ENCODE data around the gene NACA2. TPM values are rescaled to one million over a fixed set of nuclear protein-coding genes. Genes with fewer than 3 reads are reported as not detected.

Gene NACA2
- total and polyA plus RNA-seq, 2 of the 13 experiments (the other 11 are each of a cell fraction or from before 2014, with no cell fraction given) = 0.21 TPM; not detected in 1

DNA sequence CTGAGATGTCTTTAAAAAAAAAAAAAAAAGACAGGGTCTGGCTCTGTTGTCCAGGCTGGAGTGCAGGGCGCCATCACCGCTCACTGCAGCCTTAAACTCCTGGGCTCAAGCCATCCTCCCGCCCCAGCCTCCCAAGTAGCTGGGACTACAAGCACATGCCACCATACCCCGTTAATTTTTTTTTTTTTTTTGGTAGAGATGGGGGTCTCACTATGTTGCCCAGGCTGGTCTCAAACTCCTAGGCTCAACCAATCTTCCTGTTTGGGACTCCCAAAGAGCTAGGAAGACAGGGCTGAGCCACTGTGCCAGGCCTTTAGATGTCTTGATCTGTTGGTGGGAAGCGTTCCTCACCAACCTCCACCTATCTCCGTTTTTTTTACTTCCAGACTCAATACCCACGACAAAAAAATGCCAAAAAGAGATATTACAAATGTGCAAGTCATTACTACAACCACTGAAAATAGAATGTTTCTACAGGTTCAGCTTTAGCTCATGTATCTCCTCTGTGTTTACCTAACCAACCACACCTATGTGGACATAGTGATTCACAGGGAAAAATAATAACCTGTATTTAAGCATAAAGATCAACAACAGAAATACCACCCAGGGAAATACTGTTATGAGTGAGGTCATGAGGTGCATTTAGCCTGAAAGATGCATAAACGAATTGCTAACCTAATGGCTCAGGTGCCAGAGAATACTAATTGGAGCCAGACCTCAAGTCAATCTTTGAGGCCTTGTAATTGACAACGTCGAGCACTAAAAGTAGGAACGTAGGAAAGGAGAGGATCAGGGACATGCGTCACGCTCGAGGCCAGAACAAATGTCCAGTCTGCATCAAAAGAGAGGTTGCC is 22.6 kb downstream of the NACA2 start (continued):
- TF ChIP-seq, protein P1, sequence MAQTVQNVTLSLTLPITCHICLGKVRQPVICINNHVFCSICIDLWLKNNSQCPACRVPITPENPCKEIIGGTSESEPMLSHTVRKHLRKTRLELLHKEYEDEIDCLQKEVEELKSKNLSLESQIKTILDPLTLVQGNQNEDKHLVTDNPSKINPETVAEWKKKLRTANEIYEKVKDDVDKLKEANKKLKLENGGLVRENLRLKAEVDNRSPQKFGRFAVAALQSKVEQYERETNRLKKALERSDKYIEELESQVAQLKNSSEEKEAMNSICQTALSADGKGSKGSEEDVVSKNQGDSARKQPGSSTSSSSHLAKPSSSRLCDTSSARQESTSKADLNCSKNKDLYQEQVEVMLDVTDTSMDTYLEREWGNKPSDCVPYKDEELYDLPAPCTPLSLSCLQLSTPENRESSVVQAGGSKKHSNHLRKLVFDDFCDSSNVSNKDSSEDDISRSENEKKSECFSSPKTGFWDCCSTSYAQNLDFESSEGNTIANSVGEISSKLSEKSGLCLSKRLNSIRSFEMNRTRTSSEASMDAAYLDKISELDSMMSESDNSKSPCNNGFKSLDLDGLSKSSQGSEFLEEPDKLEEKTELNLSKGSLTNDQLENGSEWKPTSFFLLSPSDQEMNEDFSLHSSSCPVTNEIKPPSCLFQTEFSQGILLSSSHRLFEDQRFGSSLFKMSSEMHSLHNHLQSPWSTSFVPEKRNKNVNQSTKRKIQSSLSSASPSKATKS (CRISPR knock-in tag; IDR thresholded peaks at IDR 0.05) = no peak
- TF ChIP-seq KLF12 (CRISPR knock-in tag; IDR thresholded peaks at IDR 0.05; ENCODE audit: borderline replicate concordance) = 0 out of 2 replicates have a peak, but pooled peaks have one; percentile 39
- no peak for TF ChIP-seq HMG20B (CRISPR knock-in tag; conservative IDR thresholded peaks at IDR 0.05)
- TF ChIP-seq ZNF572 (CRISPR knock-in tag; IDR thresholded peaks at IDR 0.05) = no peak
- TF ChIP-seq SNAI1 (CRISPR knock-in tag; IDR thresholded peaks at IDR 0.05; ENCODE audit: borderline replicate concordance) = no peak
- no peak for TF ChIP-seq HNRNPH1 (optimal IDR thresholded peaks at IDR 0.05; ENCODE audit: low read depth, low read length)
- TF ChIP-seq NFIC (IDR thresholded peaks at IDR 0.05; ENCODE audit: low read length) = peak; percentile 77; the same call in 1 of the 2 replicates
- no peak for TF ChIP-seq TBP (CRISPR knock-in tag; IDR thresholded peaks at IDR 0.05)
- no peak for TF ChIP-seq HNRNPUL1 (IDR thresholded peaks at IDR 0.05; ENCODE audit: low read depth, low read length)
- no peak for TF ChIP-seq ZNF782 (CRISPR knock-in tag; IDR thresholded peaks at IDR 0.05; ENCODE audit: borderline replicate concordance)
- no peak for TF ChIP-seq ZNF326 (CRISPR knock-in tag; IDR thresholded peaks at IDR 0.05; ENCODE audit: borderline replicate concordance)
- peak; percentile 55; the same call in 1 of the 2 replicates for TF ChIP-seq TBX2 (CRISPR knock-in tag; IDR thresholded peaks at IDR 0.05; ENCODE audit: borderline replicate concordance)
- no peak for TF ChIP-seq NFKBIZ (CRISPR knock-in tag; IDR thresholded peaks at IDR 0.05)
- no peak for TF ChIP-seq ZNF260 (CRISPR knock-in tag; IDR thresholded peaks at IDR 0.05; ENCODE audit: borderline replicate concordance, low read depth)
- TF ChIP-seq, protein P2, sequence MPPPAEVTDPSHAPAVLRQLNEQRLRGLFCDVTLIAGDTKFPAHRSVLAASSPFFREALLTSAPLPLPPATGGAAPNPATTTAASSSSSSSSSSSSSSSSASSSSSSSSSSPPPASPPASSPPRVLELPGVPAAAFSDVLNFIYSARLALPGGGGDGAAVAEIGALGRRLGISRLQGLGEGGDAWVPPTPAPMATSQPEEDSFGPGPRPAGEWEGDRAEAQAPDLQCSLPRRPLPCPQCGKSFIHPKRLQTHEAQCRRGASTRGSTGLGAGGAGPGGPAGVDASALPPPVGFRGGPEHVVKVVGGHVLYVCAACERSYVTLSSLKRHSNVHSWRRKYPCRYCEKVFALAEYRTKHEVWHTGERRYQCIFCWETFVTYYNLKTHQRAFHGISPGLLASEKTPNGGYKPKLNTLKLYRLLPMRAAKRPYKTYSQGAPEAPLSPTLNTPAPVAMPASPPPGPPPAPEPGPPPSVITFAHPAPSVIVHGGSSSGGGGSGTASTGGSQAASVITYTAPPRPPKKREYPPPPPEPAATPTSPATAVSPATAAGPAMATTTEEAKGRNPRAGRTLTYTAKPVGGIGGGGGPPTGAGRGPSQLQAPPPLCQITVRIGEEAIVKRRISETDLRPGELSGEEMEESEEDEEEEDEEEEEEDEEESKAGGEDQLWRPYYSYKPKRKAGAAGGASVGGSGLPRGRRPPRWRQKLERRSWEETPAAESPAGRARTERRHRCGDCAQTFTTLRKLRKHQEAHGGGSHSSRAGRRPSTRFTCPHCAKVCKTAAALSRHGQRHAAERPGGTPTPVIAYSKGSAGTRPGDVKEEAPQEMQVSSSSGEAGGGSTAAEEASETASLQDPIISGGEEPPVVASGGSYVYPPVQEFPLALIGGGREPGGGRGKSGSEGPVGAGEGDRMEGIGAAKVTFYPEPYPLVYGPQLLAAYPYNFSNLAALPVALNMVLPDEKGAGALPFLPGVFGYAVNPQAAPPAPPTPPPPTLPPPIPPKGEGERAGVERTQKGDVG (CRISPR knock-in tag; IDR thresholded peaks at IDR 0.05; ENCODE audit: borderline replicate concordance) = no peak
- no peak for TF ChIP-seq ETV6 (CRISPR knock-in tag; conservative IDR thresholded peaks at IDR 0.05)
- TF ChIP-seq THYN1 (CRISPR knock-in tag; IDR thresholded peaks at IDR 0.05; ENCODE audit: borderline replicate concordance, low read depth) = no peak
- TF ChIP-seq HOXA3 (CRISPR knock-in tag; IDR thresholded peaks at IDR 0.05) = no peak
- no peak for TF ChIP-seq ZMYM3 (CRISPR knock-in tag; IDR thresholded peaks at IDR 0.05)
- peak; percentile 37; the same call in 1 of the 2 replicates for TF ChIP-seq NR2F2 (IDR thresholded peaks at IDR 0.05; ENCODE audit: borderline replicate concordance, low read depth)
- TF ChIP-seq, protein P3, sequence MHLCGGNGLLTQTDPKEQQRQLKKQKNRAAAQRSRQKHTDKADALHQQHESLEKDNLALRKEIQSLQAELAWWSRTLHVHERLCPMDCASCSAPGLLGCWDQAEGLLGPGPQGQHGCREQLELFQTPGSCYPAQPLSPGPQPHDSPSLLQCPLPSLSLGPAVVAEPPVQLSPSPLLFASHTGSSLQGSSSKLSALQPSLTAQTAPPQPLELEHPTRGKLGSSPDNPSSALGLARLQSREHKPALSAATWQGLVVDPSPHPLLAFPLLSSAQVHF (CRISPR knock-in tag; IDR thresholded peaks at IDR 0.05) = no peak
- TF ChIP-seq ZNF331 (CRISPR knock-in tag; IDR thresholded peaks at IDR 0.05) = no peak
- TF ChIP-seq ZNF768 (CRISPR knock-in tag; IDR thresholded peaks at IDR 0.05) = no peak
- TF ChIP-seq BRD4 (CRISPR knock-in tag; IDR thresholded peaks at IDR 0.05) = no peak

Measured in HepG2 (cell line).